SK-N-SH (cell line): Measurements from ENCODE around the gene MARK4.

Experiments used
- CHD2 ChIP-seq: fragments of 150-350 bp; IDR thresholded peaks from 2 replicates; pipeline ENCODE4 v1.6.1; 2018; ENCODE audit warnings: low read length; ENCODE audit not compliant: partially characterized antibody
- CTCF ChIP-seq: fragments of 200-600 bp; sonication (generic); IDR thresholded peaks from 2 replicates; pipeline ENCODE4 v1.6.1; 2017; ENCODE audit warnings: antibody characterized with exemption, mild to moderate bottlenecking, moderate library complexity
- EP300 ChIP-seq, 2 experiments: IDR thresholded peaks; 2 replicates each; pipeline versions ENCODE4 v1.4.0 to v1.6.1; 2012; ENCODE audit warnings: borderline replicate concordance in 1 of 2, low read depth in 1 of 2, low read length in 1 of 2
- FOXM1 ChIP-seq: IDR thresholded peaks from 2 replicates; pipeline ENCODE4 v1.4.0; 2012; ENCODE audit warnings: low read depth, mild to moderate bottlenecking
- JUND ChIP-seq: IDR thresholded peaks from 2 replicates; pipeline ENCODE4 v1.4.0; 2012
- MEF2A ChIP-seq: IDR thresholded peaks from 2 replicates; pipeline ENCODE4 v1.4.0; 2012; ENCODE audit warnings: low read depth, borderline replicate concordance
- MXI1 ChIP-seq: IDR thresholded peaks from 2 replicates; pipeline ENCODE4 v1.6.1; 2012; ENCODE audit warnings: mild to moderate bottlenecking, low read depth, low read length, improper control_type of control experiment
- POLR2AphosphoS5 ChIP-seq: IDR thresholded peaks from 2 replicates; pipeline ENCODE4 v1.6.1; 2012; ENCODE audit warnings: low read depth, low read length
- RCOR1 ChIP-seq: fragments of 150-350 bp; IDR thresholded peaks from 2 replicates; pipeline ENCODE4 v1.6.1; 2017; ENCODE audit warnings: antibody characterized with exemption, low read length
- REST ChIP-seq: IDR thresholded peaks from 2 replicates; pipeline ENCODE4 v1.6.1; 2012; ENCODE audit warnings: mild to moderate bottlenecking, low read depth, low read length, moderate library complexity
- SMC3 ChIP-seq: IDR thresholded peaks from 2 replicates; pipeline ENCODE4 v1.6.1; 2012; ENCODE audit warnings: low read depth, low read length, improper control_type of control experiment
- USF2 ChIP-seq: fragments of 150-350 bp; IDR thresholded peaks from 2 replicates; pipeline ENCODE4 v1.6.1; 2017; ENCODE audit warnings: antibody characterized with exemption, low read length, low read depth, borderline replicate concordance

GRCh38 chr19:45217193-45217956, 33.7 kb upstream of the MARK4 start:
- TF ChIP-seq CTCF (no peak), USF2 (no peak), CHD2 (no peak), MXI1 (no peak), JUND (no peak), POLR2AphosphoS5 (no peak), EP300 (IDR thresholded peaks at IDR 0.05; ENCODE audit: borderline replicate concordance in 1 of 2, low read depth in 1 of 2, low read length in 1 of 2) (no peak), FOXM1 (no peak), REST (no peak), MEF2A (no peak), SMC3 (no peak), RCOR1 (no peak)
